OCI-LY7 (cell line): ENCODE measurements around the gene SLC25A2. TPM values are rescaled to one million over a fixed set of nuclear protein-coding genes. Genes with fewer than 3 reads are reported as not detected.

Experiments
- BruUV-seq: library from RNA; stranded (reverse); fragments of 400-500 nt; replicated peaks from 2 replicates; lab custom pipeline; 2021; lab: Mats Ljungman, UMichigan
- CTCF ChIA-PET: fragments of 300-600 bp; sonication (Branson Sonifier 250); formaldehyde crosslinking; loops from one replicate; lab custom pipeline; 2022; ENCODE audit warnings: antibody characterized with exemption; ENCODE audit not compliant: unreplicated experiment; lab: Charles Lee
- POLR2A ChIA-PET: fragments of 300-600 bp; sonication (Branson Sonifier 250); formaldehyde crosslinking; loops from one replicate; lab custom pipeline; 2022; ENCODE audit warnings: antibody characterized with exemption; lab: Charles Lee
- DNase-seq: peaks from one replicate; pipeline ENCODE4 v3.0.0-alpha.2; 2015; ENCODE audit warnings: low spot score
- H2AFZ ChIP-seq: fragments of 200-600 bp; sonication (generic), shearing (Covaris generic); 2 replicates; pipeline ENCODE4 v1.6.1; 2014; ENCODE audit warnings: mild to moderate bottlenecking, antibody characterized with exemption, low read length, moderate library complexity
- H3K27ac ChIP-seq: fragments of 200-600 bp; sonication (generic); 2 replicates; pipeline ENCODE4 v1.5.1; 2014; ENCODE audit warnings: mixed run types, low read depth, mild to moderate bottlenecking, moderate library complexity, low read length, inconsistent platforms; ENCODE audit not compliant: poor library complexity, severe bottlenecking
- H3K36me3 ChIP-seq: fragments of 200-600 bp; sonication (generic); 2 replicates; pipeline ENCODE4 v1.6.1; 2014; ENCODE audit warnings: mild to moderate bottlenecking, antibody characterized with exemption, low read length, moderate library complexity, mixed read lengths; ENCODE audit not compliant: insufficient read depth
- H3K4me1 ChIP-seq: fragments of 200-600 bp; sonication (generic); 2 replicates; pipeline ENCODE4 v1.5.1; 2014; ENCODE audit warnings: mild to moderate bottlenecking, low read length; ENCODE audit not compliant: insufficient read depth, poor library complexity, severe bottlenecking
- H3K4me2 ChIP-seq: fragments of 200-600 bp; sonication (generic); 2 replicates; pipeline ENCODE4 v1.6.1; 2014; ENCODE audit warnings: mild to moderate bottlenecking, low read length
- H3K4me3 ChIP-seq: fragments of 200-600 bp; sonication (generic); 2 replicates; pipeline ENCODE4 v1.5.1; 2014; ENCODE audit warnings: mild to moderate bottlenecking, low read depth, low read length; ENCODE audit not compliant: poor library complexity, severe bottlenecking
- H3K79me2 ChIP-seq: fragments of 200-600 bp; sonication (generic); 2 replicates; pipeline ENCODE4 v1.6.1; 2016; ENCODE audit warnings: low read depth, mild to moderate bottlenecking, low read length, moderate library complexity, mixed read lengths; ENCODE audit not compliant: insufficient read depth
- H3K9me2 ChIP-seq: fragments of 200-600 bp; sonication (generic); 2 replicates; pipeline ENCODE4 v1.6.1; 2016; ENCODE audit warnings: mild to moderate bottlenecking, low read length, mixed read lengths; ENCODE audit not compliant: insufficient read depth
- H3K9me3 ChIP-seq: fragments of 200-600 bp; sonication (generic); 2 replicates; pipeline ENCODE4 v1.6.1; 2014; ENCODE audit warnings: mild to moderate bottlenecking, mixed run types, low read length, mixed read lengths
- H4K20me1 ChIP-seq: fragments of 200-600 bp; sonication (generic); 2 replicates; pipeline ENCODE4 v1.6.1; 2014; ENCODE audit warnings: mild to moderate bottlenecking, antibody characterized with exemption, low read length, moderate library complexity, mixed read lengths; ENCODE audit not compliant: insufficient read depth
- CTCF ChIP-seq: fragments of 200-600 bp; sonication (generic); conservative IDR thresholded peaks from 2 replicates; pipeline ENCODE4 v1.5.1; 2014; ENCODE audit warnings: mild to moderate bottlenecking, antibody characterized with exemption, low read length, moderate library complexity, mixed read lengths
- EZH2phosphoT487 ChIP-seq: fragments of 200-600 bp; sonication (generic); IDR thresholded peaks from 2 replicates; pipeline ENCODE4 v1.6.1; 2018; ENCODE audit warnings: low read depth, borderline replicate concordance, mild to moderate bottlenecking, mixed run types, antibody characterized with exemption, low read length, moderate library complexity, mixed read lengths
- intact Hi-C: fragments of 100-400 bp; cut with micrococcal nuclease; formaldehyde crosslinking; loops from one replicate; pipeline ENCODE4 v1.10.0; 2022; ENCODE audit not compliant: unreplicated experiment
- total RNA-seq, 2 experiments: library from RNA; depleted of rRNA in 1 of 2; stranded (reverse); fragments of >200 nt in 1 of 2; shearing (Covaris generic) in 1 of 2; gene quantifications; 2 replicates each; pipeline ENCODE4 v1.2.3, GENCODE V29; 2014 to 2022

SLC25A2 gene
- total RNA-seq, 2 experiments from 2014 or later: 0.16 to 1.6 TPM

DNA sequence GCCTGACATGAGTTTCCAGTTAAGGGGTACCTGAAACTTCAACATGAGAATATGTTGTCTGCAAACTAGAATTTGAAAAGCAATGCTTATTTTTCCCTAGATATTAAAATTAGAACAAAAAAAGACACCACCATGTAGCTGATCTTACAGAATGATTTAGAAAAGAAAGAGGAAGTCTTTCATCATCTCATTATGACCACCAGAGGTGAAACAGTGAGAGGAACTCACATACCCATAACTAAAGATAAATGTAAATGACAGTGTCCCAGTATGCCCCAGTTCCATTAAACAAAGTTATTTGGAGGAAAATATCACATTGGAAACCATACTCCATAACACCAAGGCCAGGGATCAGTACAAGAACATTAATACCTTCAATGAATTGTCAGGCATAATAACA lies 9.9 kb upstream of the SLC25A2 start:
- Histone ChIP-seq H3K4me3 (no peak overlapping the region), H3K36me3 (peaks cover 73% of the 10 kb centered on the region), H3K4me2 (no peak overlapping the region), H3K9me2 (no peaks in the 10 kb centered on the region), H3K9me3 (peaks cover 37% of the 10 kb centered on the region), H3K4me1 (peaks cover 7% of the 10 kb centered on the region), H2AFZ (no peak overlapping the region), H3K79me2 (peaks cover 54% of the 10 kb centered on the region), H4K20me1 (no peaks in the 10 kb centered on the region), H3K27ac (no peak overlapping the region)
- no TSS peak for BruUV-seq
- CTCF ChIA-PET: no interaction called here
- no peak for DNase-seq
- POLR2A ChIA-PET: no interaction called here
- intact Hi-C loops: no loop called here
- TF ChIP-seq EZH2phosphoT487: no peak
- no peak for TF ChIP-seq CTCF

GRCh38 chr5:141306630-141307029 lies 2.8 kb upstream of the SLC25A2 start:
- Histone ChIP-seq H3K9me2 (no peaks in the 10 kb centered on the region), H3K4me3 (no peak overlapping the region), H3K4me1 (no peaks in the 10 kb centered on the region), H3K9me3 (0 out of 2 replicates have a peak, but pooled peaks cover 7% of the 10 kb centered on the region), H4K20me1 (no peaks in the 10 kb centered on the region), H3K36me3 (peaks cover 5% of the 10 kb centered on the region; the same call in 1 of the 2 replicates), H3K4me2 (no peak overlapping the region), H3K79me2 (no peaks in the 10 kb centered on the region), H3K27ac (no peak overlapping the region), H2AFZ (no peak overlapping the region)
- ChIA-PET CTCF (no interaction called here), POLR2A (interaction anchor here (1.1 kb wide), 1 partner anchor 13 kb away, joined by 3 read pairs; the partner anchor contains the start of gene TAF7)
- intact Hi-C loops: no loop called here
- no peak for TF ChIP-seq CTCF
- TF ChIP-seq EZH2phosphoT487: no peak
- DNase-seq: no peak
- BruUV-seq: no TSS peak

- TF ChIP-seq CTCF (no peak), EZH2phosphoT487 (no peak)
- Histone ChIP-seq H3K4me3 (no peak overlapping the region), H2AFZ (no peak overlapping the region), H4K20me1 (no peaks in the 10 kb centered on the region), H3K4me1 (no peaks in the 10 kb centered on the region), H3K4me2 (no peak overlapping the region), H3K36me3 (no peaks in the 10 kb centered on the region), H3K9me2 (no peaks in the 10 kb centered on the region), H3K27ac (no peak overlapping the region), H3K9me3 (peaks cover 3% of the 10 kb centered on the region; the same call in 1 of the 2 replicates), H3K79me2 (no peaks in the 10 kb centered on the region)
- ChIA-PET CTCF (no interaction called here), POLR2A (no interaction called here)
- intact Hi-C loops: no loop called here
- no TSS peak for BruUV-seq
- DNase-seq: no peak
These were observed 5.5 kb downstream of the SLC25A2 start for GRCh38 chr5:141298376-141298775.
